GM23248 (cell line): Measurements from ENCODE around the gene USP6NL. TPM values are rescaled to one million over a fixed set of nuclear protein-coding genes. Genes with fewer than 3 reads are reported as not detected.

Experiments
- DNase-seq: peaks from one replicate; pipeline ENCODE4 v3.0.0-alpha.2; 2015
- H2AFZ ChIP-seq: fragments of 200-600 bp; sonication (generic); 2 replicates; pipeline ENCODE4 v1.6.1; 2016; ENCODE audit warnings: antibody characterized with exemption
- H3F3A ChIP-seq: fragments of 200-600 bp; sonication (generic); 2 replicates; pipeline ENCODE4 v1.6.1; 2016; ENCODE audit warnings: mild to moderate bottlenecking, antibody characterized with exemption, mixed run types; ENCODE audit not compliant: insufficient read depth
- H3K27ac ChIP-seq: fragments of 200-600 bp; sonication (generic); 2 replicates; pipeline ENCODE4 v1.5.1; 2016; ENCODE audit warnings: mild to moderate bottlenecking
- H3K27me3 ChIP-seq: fragments of 200-600 bp; sonication (generic); replicated peaks from 2 replicates; pipeline ENCODE4 v1.6.1; 2016; ENCODE audit warnings: mild to moderate bottlenecking; ENCODE audit not compliant: insufficient read depth
- H3K36me3 ChIP-seq: fragments of 200-600 bp; sonication (generic); 2 replicates; pipeline ENCODE4 v1.6.1; 2016; ENCODE audit warnings: low read depth, mild to moderate bottlenecking
- H3K4me1 ChIP-seq: fragments of 200-600 bp; sonication (generic); 2 replicates; pipeline ENCODE4 v1.6.1; 2016; ENCODE audit warnings: mild to moderate bottlenecking; ENCODE audit not compliant: insufficient read depth
- H3K4me2 ChIP-seq: fragments of 200-600 bp; sonication (generic); one replicate; pipeline ENCODE4 v1.6.1; 2016; ENCODE audit warnings: mild to moderate bottlenecking; ENCODE audit not compliant: unreplicated experiment
- H3K4me3 ChIP-seq: fragments of 200-600 bp; sonication (generic); 2 replicates; pipeline ENCODE4 v1.5.1; 2016; ENCODE audit warnings: mild to moderate bottlenecking
- H3K79me2 ChIP-seq: fragments of 200-600 bp; sonication (generic); 2 replicates; pipeline ENCODE4 v1.6.1; 2016; ENCODE audit warnings: mild to moderate bottlenecking; ENCODE audit not compliant: insufficient read depth
- H3K9ac ChIP-seq: fragments of 200-600 bp; sonication (generic); 2 replicates; pipeline ENCODE4 v1.6.1; 2016; ENCODE audit warnings: mild to moderate bottlenecking
- H3K9me2 ChIP-seq: fragments of 200-600 bp; sonication (generic); 2 replicates; pipeline ENCODE4 v1.6.1; 2016; ENCODE audit warnings: mixed run types, mild to moderate bottlenecking, moderate library complexity; ENCODE audit not compliant: insufficient read depth
- H3K9me3 ChIP-seq: fragments of 200-600 bp; sonication (generic); one replicate; pipeline ENCODE4 v1.6.1; 2017; ENCODE audit warnings: low read depth
- H4K20me1 ChIP-seq: fragments of 200-600 bp; sonication (generic); 2 replicates; pipeline ENCODE4 v1.6.0; 2016; ENCODE audit not compliant: insufficient read depth
- EZH2 ChIP-seq: fragments of 200-600 bp; sonication (generic); IDR thresholded peaks from 2 replicates; pipeline ENCODE4 v1.6.1; 2018; ENCODE audit warnings: antibody characterized with exemption, mild to moderate bottlenecking; ENCODE audit not compliant: insufficient read depth, poor library complexity, severe bottlenecking
- EZH2phosphoT487 ChIP-seq: fragments of 200-600 bp; sonication (generic); IDR thresholded peaks from 2 replicates; pipeline ENCODE4 v1.6.1; 2018; ENCODE audit warnings: antibody characterized with exemption, moderate library complexity, mild to moderate bottlenecking, low read depth; ENCODE audit not compliant: insufficient read depth
- WGBS, 2 experiments: methylation state at CpG; one replicate each; pipeline ENCODE4 v1.1.6; 2015 to 2017; ENCODE audit warnings: low lambda C conversion rate in 2 of 2, low coverage in 1 of 2; ENCODE audit errors: missing lambda C conversion rate in 2 of 2; 5-methylcytosine and 5-hydroxymethylcytosine counted together
- in situ Hi-C: fragments of 300-500 bp; cut with MboI; formaldehyde crosslinking; loops from 2 replicates; pipeline ENCODE4 v1.15.0; 2020
- polyA plus RNA-seq: library from polyadenylated mRNA; unstranded; fragments of >200 nt; fragmentation: Nextera tagmentation; extraction: Ambion mirVana; gene quantifications from 2 replicates; pipeline ENCODE4 v1.2.1, GENCODE V29; 2016
- total RNA-seq: library from RNA; depleted of rRNA; stranded (reverse); fragments of >200 nt; shearing (Covaris generic); gene quantifications from 2 replicates; pipeline ENCODE4 v1.2.3, GENCODE V29; 2014

USP6NL gene
- total and polyA plus RNA-seq, 2 experiments from 2014 or later = 4.4 to 9.2 TPM

DNA sequence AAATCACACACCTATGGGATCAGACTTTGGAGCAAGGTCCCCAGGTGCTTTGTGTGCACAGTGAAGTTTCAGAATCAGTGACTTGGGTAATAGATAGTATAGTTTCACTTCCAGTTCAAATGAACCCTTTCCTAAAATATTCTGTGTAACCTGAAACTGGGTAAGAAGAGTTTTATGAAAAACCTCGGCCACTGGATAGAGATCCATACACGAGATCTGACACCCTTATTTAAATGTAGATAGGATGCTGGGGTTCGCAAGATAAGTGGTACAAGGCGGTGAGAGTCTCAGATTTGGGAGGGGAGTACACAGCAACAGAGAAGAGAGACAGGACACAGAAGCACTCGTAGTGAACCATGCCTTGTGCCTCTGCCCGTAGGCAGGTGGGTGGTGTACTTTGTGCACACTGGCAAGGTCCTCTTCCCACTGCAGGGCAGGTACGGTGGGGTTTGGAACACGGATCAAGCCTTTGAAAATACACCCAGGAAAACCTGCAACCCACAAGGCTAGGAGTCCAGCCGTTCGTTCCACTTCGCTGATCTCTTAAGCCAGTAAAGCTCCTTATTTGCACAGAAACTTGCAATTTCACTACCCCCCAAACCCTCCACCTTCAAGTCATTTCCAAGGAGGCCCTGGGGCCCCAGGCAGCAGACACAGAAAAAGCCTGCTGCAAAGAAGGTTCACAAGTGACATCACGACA, 162.8 kb downstream of the USP6NL start:
- Histone ChIP-seq H3K4me3 (no peak overlapping the region), H3K79me2 (no peaks in the 10 kb centered on the region), H3K4me1 (no peaks in the 10 kb centered on the region), H3K9me3 (no peaks in the 10 kb centered on the region), H3K4me2 (no peak overlapping the region), H4K20me1 (no peaks in the 10 kb centered on the region), H2AFZ (no peak overlapping the region), H3K9ac (no peak overlapping the region), H3F3A (no peaks in the 10 kb centered on the region), H3K27me3 (0 out of 2 replicates have a peak, but pooled peaks cover 13% of the 10 kb centered on the region), H3K9me2 (no peaks in the 10 kb centered on the region), H3K36me3 (no peaks in the 10 kb centered on the region), H3K27ac (no peak overlapping the region)
- WGBS, 2 experiments = 47 to 57% methylated on average over 12 of the region's 12 CpGs
- TF ChIP-seq EZH2phosphoT487 = no peak
- no peak for DNase-seq
- in situ Hi-C loops = no loop called here

DNA sequence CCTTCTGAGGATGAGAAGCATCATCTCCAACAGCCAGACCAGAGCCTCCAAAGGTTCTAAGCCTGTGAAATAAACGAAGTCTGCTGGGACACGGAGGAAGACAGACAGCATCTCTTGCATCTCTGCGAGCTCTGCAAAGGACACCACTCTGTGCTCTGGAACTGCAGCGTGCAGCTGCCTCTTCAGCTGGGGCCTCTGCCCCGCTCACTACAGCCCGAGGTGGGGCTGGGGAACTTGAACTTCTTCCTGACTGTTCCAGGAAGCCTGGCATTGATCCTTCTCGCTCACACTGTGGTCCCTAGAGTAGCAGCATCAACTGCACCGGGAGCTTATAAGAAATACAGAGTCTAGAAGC, 163.3 kb downstream of the USP6NL start:
- H3K27me3 ChIP-seq = 0 out of 2 replicates have a peak, but pooled peaks cover 13% of the 10 kb centered on the region
- H3K27ac ChIP-seq = no peak overlapping the region
- H3K79me2 ChIP-seq = no peaks in the 10 kb centered on the region
- H3K36me3 ChIP-seq = no peaks in the 10 kb centered on the region
- no peaks in the 10 kb centered on the region for H3K4me1 ChIP-seq
- DNase-seq = no peak
- TF ChIP-seq EZH2 = no peak
- TF ChIP-seq EZH2phosphoT487 = no peak
- no peaks in the 10 kb centered on the region for H3F3A ChIP-seq
- in situ Hi-C loops = no loop called here
- 21 to 27% methylated on average over 8 of the region's 8 CpGs for WGBS, 2 experiments
- H3K9me2 ChIP-seq = no peaks in the 10 kb centered on the region
- no peaks in the 10 kb centered on the region for H3K9me3 ChIP-seq
- H3K9ac ChIP-seq = no peak overlapping the region
- H3K4me2 ChIP-seq = no peak overlapping the region
- no peak overlapping the region for H2AFZ ChIP-seq
- H3K4me3 ChIP-seq = no peak overlapping the region
- H4K20me1 ChIP-seq = no peaks in the 10 kb centered on the region

DNA sequence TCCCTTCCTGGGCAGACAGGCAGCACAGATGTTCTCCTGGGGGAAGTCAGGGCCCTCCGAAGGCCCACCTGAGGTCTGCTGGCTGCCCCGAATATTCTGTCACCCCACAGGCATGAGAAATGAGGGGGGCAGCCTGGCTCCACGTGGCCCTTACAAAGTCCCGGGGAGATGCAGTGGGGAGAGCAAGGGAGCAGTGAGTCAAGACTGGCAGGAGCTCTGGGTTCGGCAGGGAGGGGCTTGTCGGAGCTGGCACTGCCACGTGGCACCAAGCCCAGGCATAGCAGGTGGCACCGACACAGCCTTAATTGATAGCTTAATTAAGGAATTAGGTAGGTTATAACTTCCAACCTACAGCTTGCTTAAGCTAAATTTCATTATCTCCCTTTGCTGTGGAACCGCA, 163.9 kb downstream of the USP6NL start:
- in situ Hi-C loops = no loop called here
- Histone ChIP-seq H4K20me1 (no peaks in the 10 kb centered on the region), H3K36me3 (no peaks in the 10 kb centered on the region), H3K79me2 (no peaks in the 10 kb centered on the region), H2AFZ (no peak overlapping the region), H3K9me3 (no peaks in the 10 kb centered on the region), H3K9ac (no peak overlapping the region), H3K27me3 (0 out of 2 replicates have a peak, but pooled peaks cover 13% of the 10 kb centered on the region), H3K4me3 (no peak overlapping the region), H3K27ac (no peak overlapping the region), H3K4me1 (no peaks in the 10 kb centered on the region), H3F3A (no peaks in the 10 kb centered on the region), H3K9me2 (no peaks in the 10 kb centered on the region), H3K4me2 (no peak overlapping the region)
- no peak for TF ChIP-seq EZH2
- no peak for TF ChIP-seq EZH2phosphoT487
- DNase-seq = no peak
- 51 to 57% methylated on average over 9 of the region's 9 CpGs for WGBS, 2 experiments

DNA sequence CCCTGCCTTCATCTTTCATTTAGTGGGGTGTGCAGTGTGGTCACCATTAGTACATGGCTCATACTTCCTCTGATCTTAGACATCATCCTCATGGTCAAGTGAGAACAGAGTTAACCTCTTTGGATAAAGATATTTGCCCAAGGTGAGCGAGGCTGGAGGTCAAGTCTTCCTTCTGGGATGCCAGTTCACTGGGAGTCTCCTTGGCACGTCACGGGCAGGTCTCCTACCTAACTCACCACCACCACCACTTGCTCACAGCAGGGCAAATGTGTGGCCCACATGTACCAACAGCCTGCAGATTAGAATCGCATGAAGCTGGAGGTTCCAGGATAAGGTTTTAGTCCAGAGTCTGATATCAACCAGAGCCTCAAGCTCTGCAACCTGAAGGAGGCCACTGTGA, 164.6 kb downstream of the USP6NL start:
- no peaks in the 10 kb centered on the region for H3K9me2 ChIP-seq
- no peak overlapping the region for H3K4me3 ChIP-seq
- H3K79me2 ChIP-seq = no peaks in the 10 kb centered on the region
- WGBS, 2 experiments = 39% methylated on average over 4 of the region's 4 CpGs
- no peaks in the 10 kb centered on the region for H3F3A ChIP-seq
- H3K4me2 ChIP-seq = no peak overlapping the region
- no peak for TF ChIP-seq EZH2
- TF ChIP-seq EZH2phosphoT487 = no peak
- no peak overlapping the region for H3K9ac ChIP-seq
- no peaks in the 10 kb centered on the region for H3K4me1 ChIP-seq
- H3K27me3 ChIP-seq = 0 out of 2 replicates have a peak, but pooled peaks cover 13% of the 10 kb centered on the region
- H3K9me3 ChIP-seq = no peaks in the 10 kb centered on the region
- H3K36me3 ChIP-seq = no peaks in the 10 kb centered on the region
- H4K20me1 ChIP-seq = no peaks in the 10 kb centered on the region
- no peak overlapping the region for H2AFZ ChIP-seq
- H3K27ac ChIP-seq = no peak overlapping the region
- in situ Hi-C loops = no loop called here
- DNase-seq = no peak

DNA sequence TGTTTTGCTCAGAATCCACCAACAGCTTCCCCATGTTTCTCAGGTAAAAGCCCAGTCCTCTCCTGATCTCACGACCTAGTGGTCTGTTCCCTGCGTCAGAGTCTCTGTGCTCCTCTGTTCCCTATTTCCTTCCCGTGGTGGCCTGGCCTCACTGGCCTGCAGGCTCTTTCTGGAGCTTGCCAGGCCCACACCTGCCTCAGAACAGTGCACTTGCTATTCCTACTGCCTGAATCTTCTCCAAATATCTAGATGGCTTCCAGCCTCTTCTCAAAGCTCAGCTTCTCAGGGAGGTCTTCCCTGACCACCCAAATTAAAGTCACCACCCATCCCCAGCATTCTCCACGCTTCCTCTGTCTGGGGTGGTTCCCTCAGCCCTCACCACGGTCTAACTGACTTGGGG, 165.3 kb downstream of the USP6NL start:
- H3K27me3 ChIP-seq = 0 out of 2 replicates have a peak, but pooled peaks cover 13% of the 10 kb centered on the region
- H4K20me1 ChIP-seq = no peaks in the 10 kb centered on the region
- no peak overlapping the region for H3K4me3 ChIP-seq
- H3K9me2 ChIP-seq = no peaks in the 10 kb centered on the region
- 28 to 38% methylated on average over 5 of the region's 5 CpGs for WGBS, 2 experiments
- no peak overlapping the region for H3K4me2 ChIP-seq
- H3F3A ChIP-seq = no peaks in the 10 kb centered on the region
- H3K4me1 ChIP-seq = no peaks in the 10 kb centered on the region
- no peak for DNase-seq
- H2AFZ ChIP-seq = no peak overlapping the region
- H3K9me3 ChIP-seq = no peaks in the 10 kb centered on the region
- H3K9ac ChIP-seq = no peak overlapping the region
- no peaks in the 10 kb centered on the region for H3K79me2 ChIP-seq
- H3K36me3 ChIP-seq = no peaks in the 10 kb centered on the region
- no peak overlapping the region for H3K27ac ChIP-seq
- in situ Hi-C loops = no loop called here
- no peak for TF ChIP-seq EZH2
- TF ChIP-seq EZH2phosphoT487 = no peak
